ENCODE data around the gene CITED4.
"Not testable (repeated sequence)": the region's sequence is repeated elsewhere in the genome, so short reads cannot be mapped to it uniquely, and the experiment has no call there.

Gene CITED4, protein sequence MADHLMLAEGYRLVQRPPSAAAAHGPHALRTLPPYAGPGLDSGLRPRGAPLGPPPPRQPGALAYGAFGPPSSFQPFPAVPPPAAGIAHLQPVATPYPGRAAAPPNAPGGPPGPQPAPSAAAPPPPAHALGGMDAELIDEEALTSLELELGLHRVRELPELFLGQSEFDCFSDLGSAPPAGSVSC

DNA sequence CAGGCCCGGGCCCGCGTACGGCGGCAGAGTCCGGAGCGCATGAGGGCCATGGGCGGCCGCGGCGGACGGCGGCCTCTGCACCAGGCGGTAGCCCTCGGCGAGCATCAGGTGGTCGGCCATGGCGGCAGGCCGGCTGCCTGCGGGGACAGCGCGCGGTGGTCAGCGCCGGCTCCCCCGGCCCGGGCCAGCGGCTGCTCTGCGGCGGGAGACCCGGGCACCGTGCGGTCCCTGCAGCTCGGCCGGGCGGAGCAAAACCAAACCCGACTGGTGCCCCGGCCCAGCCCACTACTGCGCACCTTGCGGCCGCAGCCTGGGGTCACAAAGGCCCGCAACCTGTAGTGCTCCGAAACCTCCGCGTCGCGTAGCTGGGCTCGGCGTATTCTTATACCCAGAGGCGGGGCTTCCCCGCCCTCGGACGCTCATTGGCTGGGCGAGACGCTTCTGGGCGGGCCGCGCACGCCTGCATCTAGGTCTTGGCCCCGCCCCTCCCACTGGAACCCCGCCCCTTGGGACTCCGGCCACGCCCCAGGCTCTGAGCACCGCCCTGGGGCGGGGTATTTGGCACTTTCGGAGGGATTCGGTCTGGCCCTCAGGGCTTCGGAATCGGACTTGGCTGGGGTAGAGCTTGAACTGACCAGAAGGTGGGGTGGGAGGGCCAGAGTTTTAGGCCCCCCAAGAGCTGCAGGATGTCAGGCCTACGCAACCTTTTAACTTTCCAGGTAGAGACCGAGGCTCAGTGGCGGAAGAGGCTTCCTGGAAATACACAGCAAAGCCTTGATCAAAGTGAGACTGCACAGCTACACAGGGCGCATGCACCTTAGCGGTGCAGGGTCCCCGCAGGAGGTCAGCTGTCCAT is at the start of gene CITED4:
Gene CITED4, minus strand, starts transcription at position 356 of the 856 bp plus-strand sequence. Its CDS starts 236 bp downstream, at position 120.
- peak; percentile 95 for DNase-seq (ENCODE audit: low spot score)

DNA sequence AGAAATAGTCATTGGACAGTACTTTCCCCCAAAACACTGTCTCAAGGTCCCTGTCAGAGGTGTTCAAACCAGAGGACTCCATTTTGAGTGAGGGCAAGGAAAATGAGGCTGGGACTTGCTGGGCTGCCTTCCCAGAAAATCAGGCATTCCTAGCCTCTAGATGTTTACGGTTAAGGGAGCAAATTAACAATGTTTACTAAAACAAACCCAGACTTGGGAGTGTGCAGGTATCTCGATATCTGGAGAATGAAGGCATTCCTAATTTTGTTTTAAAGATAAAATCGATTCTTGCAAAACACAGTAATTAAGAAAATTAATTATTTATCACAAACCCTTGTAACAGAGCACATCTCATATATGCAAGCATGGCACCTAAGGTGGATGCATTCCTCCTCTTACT is 48.9 kb upstream of the CITED4 start:
- DNase-seq (ENCODE audit: low spot score): no peak

DNA sequence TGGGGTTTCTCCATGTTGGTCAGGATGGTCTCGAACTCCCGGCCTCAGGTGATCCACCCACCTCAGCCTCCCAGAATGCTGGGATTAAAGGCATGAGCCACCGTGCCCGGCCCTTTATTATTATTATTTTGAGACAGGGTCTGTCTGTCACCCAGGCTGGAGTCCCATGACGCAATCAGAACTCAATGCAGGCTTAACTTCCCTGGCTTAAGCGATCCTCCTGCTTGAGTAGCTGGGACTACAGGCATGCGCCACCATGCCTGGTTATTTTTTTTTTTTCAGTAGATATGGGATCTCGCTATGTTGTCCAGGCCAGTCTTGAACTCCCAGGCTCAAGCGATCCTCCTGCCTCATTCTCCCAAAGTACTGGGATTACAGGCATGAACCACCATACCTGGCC is 47.1 kb upstream of the CITED4 start:
- DNase-seq (ENCODE audit: low spot score): no peak

DNA sequence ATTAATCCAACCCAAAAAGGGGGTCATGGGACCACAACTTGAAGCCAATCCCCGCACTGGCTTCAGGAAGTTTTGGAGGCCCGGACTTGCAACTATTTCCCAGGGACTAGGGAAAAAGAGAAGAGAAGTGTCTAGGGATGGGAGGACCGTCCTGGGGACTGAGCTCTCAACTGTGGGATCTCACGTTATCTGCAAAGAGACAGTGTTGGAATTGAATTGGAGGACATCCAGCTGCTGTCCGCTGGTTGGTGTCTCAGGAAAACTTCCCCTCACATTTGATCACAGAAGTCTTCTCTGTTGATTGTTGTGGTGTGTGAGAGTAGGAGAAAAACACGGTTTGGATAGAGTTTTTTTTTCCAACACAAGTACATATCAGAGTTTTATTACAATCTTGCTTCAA is 46.2 kb upstream of the CITED4 start:
- no peak for DNase-seq (ENCODE audit: low spot score)

DNA sequence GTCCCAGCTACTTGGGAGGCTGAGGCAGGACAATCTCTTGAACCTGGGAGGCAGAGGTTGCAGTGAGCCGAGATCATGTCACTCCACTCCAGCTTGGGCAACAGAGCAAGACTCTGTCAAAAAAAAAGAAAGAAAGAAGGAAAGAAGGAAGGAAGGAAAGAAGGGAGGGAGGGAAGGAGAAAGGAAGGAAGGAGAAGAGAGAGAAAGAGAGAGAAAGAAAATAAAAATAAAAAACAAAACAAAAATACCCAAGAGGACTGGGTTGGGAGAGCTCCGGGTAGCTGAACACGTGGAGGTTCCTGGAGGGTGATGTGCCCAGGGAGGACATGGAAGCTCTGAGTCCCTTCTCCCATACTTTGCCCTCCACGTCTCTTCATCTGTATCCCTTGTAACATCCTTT is 45.7 kb upstream of the CITED4 start:
- DNase-seq (ENCODE audit: low spot score): no peak

DNA sequence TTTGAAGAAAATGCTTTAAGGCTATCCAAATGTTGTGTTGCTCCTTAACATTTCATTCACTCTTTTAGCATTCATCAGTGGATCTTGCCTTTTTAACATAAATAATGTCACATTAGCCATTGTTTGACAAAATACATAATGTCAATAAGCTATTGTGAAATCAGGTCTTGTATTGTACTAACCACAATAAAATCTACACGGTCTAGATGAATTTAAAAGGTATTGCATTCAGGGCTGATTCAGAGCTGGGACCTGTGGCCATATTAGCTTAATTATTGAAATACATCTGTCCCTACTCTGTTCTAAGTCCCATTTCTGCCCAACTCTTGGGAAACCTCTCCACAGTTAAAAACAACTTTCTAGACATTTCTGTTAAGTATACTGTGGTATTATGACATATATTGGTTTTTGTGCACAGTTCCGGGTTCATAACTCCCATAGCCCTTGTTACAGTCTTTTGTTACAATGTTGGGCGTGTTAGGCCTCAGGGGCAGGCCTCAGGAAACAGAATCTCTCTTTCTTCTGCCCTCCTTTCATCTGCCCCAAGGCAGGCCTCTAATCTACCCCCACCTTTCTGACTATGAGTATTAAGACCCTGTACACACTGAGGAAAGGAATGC is 44.7 kb upstream of the CITED4 start:
- no peak for DNase-seq (ENCODE audit: low spot score)

DNA sequence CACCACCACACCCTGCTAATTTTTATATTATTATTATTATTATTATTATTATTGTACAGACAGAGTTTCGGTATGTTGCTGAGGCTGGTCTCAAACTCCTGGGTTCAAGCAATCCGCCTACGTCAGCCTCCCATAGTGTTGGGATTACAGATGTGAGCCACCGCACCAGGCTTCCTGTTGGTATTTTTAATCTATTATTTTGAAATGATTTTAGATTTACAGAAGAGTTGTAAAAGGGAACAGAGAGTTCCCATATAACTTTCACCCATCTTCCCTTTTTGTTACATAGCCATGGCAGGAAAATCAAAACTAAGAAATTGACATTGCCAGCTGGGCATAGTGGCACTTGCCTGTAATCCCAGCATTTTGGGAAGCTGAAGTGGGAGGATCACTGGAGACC is 42.9 kb upstream of the CITED4 start:
- DNase-seq (ENCODE audit: low spot score): no peak

DNA sequence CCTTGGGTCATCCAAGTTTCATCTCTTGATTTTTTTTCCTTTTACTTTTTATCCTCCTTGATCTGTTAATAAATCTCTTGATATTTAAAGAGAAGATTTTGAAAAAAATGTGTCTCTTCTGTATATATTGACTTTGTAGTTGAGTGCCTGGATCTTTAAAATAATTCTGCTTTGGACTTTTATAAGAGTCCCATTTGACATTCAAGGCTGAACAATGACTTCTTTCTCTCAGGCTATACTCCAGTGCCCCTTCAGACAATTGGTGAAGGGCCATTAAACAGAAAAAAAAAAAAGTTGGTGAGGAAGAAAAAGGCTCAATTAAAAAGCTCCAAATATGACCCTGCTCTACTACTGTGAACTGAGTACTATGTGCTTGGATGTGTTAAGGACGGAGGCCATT is 40.9 kb upstream of the CITED4 start:
- no peak for DNase-seq (ENCODE audit: low spot score)

DNA sequence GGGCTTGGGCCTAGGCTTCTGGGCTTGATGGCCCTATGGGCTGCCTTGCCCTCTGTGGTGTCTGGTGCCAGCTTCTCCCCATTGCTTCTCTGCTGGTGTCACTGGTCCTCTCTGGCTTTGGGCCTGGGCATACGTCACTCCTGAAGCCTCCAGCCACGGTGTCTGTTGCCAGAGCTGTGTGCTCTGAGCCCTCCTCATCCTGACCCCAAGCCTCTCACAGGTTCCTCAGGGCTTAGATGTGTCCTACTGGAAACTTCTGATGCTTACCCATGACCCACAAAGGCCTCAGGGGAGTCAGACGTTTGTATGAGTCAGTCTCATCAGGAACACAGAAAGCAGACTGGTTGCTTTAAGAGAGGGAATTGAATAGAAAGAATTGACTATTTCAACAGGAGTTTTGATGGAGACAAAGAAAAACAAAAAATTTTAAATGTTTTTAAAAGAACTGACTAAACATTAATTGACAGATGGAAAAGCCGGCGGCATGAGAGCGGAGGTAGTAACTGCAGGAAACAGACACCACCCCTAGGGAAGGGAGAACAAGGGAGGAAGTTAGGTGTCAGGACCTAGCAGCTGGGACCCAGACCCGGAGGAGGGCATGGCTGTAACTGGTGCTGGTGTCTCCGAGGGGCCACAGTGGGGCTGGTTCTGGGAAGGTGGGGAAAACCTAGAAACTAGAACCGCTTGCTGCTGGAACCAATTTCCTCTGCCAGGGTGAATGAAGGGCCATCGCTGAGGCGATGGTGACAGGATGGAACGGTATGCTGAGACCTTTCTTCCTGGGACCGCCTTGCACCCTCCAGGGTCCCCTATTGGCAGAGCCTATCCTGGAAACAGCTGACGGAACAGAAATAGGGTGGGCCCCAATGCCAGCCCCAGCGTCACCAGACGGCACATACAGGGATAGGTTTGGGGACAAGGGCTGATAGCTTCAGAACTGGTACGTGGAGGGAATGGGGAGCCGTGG is 40.0 kb upstream of the CITED4 start:
- DNase-seq (ENCODE audit: low spot score): no peak

DNA sequence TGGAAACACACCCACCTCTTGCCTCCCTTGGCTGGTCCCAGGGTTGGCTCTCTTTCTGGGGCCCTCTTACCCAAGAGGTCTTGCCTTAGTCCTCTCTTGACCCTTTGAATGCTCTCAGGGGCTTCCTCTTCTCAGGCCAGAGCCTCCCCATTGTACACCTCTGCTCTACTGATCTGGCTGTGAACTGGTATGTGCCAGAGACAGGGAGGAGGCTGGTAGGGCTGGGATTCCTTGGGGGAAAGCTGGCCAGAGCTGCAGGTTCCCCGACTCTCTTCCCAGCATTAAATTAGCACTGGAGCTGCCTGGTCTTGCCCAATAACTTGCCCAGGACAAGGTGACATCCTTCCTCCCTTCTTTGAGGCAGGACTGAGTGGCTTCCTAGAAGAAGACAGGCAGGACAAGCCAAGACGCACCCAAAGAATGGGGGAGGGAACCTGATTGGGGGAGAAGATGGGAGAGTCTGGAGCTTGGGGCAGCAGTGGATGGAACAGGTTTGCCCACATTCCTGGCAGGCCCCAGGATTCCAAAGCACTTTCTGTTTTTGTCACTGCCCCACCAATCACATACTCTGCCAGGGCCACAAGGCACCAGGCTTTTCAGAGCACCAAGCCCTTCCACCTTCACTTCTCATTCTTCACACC is 37.2 kb upstream of the CITED4 start:
- DNase-seq (ENCODE audit: low spot score): no peak

DNA sequence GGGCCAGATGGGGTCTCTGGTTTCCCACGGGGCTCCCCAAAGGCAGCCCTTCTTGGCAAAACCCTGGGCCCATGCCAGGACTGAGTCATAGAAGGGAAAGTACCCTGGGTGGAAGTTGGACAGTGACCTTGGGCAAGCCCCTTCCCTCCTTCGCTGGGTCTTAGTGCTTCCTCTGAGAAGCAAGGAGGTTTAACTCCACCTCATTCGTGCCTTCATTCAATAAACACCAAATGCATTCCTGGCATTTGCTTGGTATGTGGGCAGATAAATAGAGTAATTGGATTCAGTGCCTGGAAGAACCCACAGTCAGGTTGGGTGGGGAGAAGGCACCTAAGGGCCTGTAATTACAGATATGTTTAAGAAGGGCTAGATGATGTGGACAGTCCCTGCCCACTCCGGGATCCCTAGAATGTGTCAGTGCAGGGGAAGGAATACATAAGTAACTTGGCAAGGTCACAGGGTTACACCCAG is 36.3 kb upstream of the CITED4 start:
- DNase-seq (ENCODE audit: low spot score): no peak

DNA sequence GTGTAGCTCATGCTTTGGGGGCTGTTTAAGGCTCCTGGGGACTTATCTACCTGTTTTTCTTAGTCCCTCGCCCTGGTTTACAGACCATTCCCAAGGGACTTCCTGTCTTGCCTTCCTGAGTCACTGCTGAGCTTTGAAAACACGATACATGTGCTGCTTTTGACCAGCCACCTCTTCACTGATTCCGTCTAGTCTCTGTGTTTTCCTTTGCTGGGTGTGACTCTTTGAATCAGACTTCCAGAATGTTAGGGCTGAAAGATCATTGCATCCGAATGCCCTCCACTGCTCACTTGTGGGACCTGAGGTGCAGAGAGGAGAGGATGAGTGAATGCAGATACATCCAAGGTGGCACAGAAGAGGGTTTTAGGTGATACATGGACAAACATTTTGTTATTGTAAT is 35.4 kb upstream of the CITED4 start:
- no peak for DNase-seq (ENCODE audit: low spot score)

DNA sequence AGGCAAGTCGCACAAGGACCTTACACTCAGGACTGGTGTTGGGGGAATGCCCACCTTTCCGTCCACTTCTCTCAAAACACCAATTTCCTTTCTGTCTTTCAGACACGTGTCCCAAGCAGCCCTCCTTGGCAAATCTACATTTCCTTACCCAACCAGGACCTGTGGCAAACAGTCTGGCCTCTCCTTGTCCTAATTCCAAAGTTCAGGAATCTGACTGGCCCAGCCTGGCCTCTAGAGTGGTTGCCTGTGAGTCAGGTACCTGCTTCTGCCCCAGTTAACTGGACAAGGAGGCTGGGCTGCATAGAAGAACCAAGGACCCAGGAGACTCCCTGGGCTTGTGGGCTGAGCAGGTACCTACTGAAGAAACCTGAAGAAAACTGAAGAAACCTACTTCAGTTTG is 34.3 kb upstream of the CITED4 start:
- DNase-seq (ENCODE audit: low spot score): no peak

DNA sequence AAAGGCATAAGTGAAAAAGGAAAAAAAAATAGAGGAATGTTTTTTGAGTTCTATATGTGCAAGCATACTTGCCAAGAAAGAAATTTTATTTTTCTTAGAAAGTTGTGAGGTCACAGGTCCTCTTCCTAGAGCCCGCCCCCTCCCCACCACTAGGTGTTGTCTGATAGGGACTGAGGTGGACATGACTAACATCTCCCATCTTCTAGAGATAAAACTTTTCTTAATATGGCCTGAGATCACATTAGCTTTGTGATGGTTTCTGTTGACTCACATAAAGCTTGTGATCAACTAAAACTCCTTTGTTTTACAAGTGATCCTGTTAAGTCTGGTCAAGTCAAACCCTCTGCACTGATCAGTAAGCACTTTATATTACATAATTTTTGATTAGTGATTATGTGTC is 33.4 kb upstream of the CITED4 start:
- no peak for DNase-seq (ENCODE audit: low spot score)

DNA sequence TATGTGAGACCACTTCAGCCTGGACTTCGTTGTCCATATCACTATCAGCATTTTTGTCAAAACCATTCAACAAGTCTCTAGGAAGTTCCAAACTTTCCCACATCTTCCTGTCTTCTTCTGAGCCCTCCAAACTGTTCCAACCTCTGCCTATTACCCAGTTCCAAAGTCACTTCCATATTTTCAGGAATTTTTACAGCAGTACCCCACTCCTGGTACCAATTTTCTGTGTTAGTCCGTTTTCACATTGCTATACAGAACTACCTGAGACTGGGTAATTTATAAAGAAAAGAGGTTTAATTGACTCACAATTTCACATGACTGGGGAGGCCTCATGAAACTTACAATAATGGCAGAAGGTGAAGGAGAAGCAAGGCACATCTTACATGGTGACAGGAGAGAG is 32.7 kb upstream of the CITED4 start:
- not testable (repeated sequence) for DNase-seq (ENCODE audit: low spot score)

DNA sequence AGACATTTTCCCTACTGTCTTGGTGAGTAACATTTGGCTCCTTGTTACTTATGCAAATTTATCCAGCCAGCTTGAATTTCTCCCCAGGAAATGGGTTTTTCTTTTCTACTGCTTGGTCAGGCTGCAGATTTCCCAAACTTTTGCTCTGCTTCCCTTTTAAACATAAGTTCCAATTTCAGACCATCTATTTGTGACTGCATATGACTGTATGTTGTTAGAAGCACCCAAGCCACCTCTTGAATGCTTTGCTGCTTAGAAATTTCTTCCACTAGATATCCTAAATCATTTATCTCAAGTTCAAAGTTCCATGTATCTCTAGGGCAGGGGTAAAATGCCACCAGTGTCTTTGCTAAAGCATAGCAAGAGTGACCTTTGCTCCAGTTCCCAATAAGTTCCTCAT is 32.3 kb upstream of the CITED4 start:
- no peak for DNase-seq (ENCODE audit: low spot score)

DNA sequence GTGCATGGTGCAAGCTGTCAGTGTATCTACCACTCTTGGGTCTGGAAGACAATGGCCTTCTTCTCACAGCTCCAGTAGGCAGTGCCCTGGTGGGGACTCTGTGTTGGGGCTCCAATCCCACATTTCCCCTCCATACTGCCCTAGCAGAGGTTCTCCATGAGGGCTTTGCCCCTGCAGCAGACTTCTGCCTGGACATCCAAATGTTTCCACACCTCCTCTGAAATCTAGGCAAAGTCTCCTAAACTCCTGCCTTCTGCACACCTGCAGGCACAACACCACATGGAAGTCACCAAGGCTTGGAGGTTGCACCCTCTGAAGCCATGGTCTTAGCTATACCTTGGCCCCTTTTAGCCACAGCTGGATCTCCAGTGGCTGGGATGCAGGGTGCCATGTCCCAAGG is 31.8 kb upstream of the CITED4 start:
- DNase-seq (ENCODE audit: low spot score): no peak

DNA sequence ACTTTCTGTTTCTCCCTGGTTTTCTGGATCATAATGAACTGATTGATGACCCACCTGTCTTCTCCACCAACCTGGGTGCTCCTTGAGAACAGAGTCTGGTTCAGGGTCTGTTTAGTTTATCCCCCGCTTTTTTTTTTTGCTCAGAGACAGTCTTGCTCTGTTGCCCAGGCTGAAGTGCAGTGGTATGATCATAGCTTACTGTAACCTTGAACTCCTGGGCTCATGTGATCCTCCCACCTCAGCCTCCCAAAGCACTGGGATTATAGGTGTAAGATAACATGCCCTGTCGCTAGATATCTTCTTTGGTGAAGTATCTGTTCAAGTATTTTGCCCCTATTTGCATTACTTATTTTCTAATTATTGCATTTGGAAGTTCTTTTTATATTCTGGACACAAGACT is 30.2 kb upstream of the CITED4 start:
- no peak for DNase-seq (ENCODE audit: low spot score)

DNA sequence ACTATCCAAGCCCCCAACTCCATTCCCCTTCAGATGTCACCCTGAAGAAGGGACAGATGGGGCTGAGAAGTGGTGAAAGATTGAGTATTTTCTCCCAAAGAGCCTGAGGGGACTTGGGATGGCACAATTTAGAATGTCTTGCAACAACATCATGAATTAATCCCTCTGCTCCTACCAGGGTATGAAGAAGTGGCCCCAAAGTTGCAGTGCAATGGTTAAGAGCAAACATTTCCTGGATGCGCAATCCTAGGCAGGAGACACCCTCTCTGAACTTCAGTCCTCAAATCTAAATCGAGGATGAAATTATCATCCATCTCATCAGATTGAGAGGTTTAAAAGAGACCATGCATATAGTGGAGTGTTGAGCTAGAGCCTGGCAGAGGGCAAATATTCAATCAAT is 28.6 kb upstream of the CITED4 start:
- no peak for DNase-seq (ENCODE audit: low spot score)

DNA sequence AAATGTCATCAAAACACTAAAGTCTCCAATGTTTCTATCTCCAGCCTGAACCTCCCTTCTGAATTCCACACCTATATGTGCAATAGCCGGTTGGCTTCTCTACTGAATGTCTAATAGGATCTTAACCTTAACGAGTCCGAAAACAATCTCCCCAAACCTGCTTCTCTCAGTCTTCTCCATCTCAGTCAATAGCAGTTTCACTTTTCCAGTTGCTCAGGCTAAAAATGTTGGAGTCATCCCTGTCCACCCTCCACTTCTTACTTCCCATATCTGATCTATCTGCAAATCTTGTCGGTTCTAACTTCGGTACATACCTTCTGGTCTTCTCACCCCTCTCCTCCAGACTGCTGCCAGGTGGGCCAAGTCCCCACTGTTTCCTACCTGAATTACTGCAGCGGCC is 25.5 kb upstream of the CITED4 start:
- DNase-seq (ENCODE audit: low spot score): no peak

DNA sequence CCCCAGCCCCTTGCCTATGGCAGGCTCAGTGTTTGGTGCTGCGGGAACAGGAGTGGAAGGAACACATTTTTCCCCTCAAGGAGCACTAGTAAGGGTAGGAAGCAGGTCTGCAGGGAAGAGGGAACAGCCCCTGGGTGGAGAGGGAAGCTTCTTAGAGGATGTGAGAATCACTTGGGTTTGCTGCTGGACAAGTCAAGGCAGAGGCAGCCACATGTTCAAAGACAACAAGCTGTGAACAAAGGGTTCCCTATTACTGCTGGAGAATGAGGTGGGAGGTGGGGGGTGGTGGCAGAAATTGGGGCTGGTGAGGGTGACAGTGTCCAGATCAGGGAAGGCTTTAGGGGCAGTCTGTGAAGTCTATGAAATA is 24.8 kb upstream of the CITED4 start:
- DNase-seq (ENCODE audit: low spot score): no peak
